ENCODE data around the gene PHOX2B. TPM values are rescaled to one million over a fixed set of nuclear protein-coding genes. Genes with fewer than 3 reads are reported as not detected.

Gene PHOX2B
- total and polyA plus RNA-seq, 2 of the 8 experiments (the other 6 are each of a cell fraction or from before 2014, with no cell fraction given) = not detected

- TF ChIP-seq RNF2 (IDR thresholded peaks at IDR 0.05; ENCODE audit: borderline replicate concordance, low read depth, low read length, missing control alignments, poor library complexity, severe bottlenecking) (no peak), CHD7 (IDR thresholded peaks at IDR 0.05; ENCODE audit: insufficient replicate concordance, low read length) (no peak), CBX8 (IDR thresholded peaks at IDR 0.05; ENCODE audit: borderline replicate concordance, low read depth, low read length) (no peak), CTBP2 (IDR thresholded peaks at IDR 0.05; ENCODE audit: borderline replicate concordance, insufficient read depth, insufficient read length, low read length) (no peak), BRCA1 (IDR thresholded peaks at IDR 0.05; ENCODE audit: low read depth, low read length) (no peak), ZNF274 (IDR thresholded peaks at IDR 0.05; ENCODE audit: borderline replicate concordance, extremely low read depth, low read length) (no peak), EP300 (IDR thresholded peaks at IDR 0.05; ENCODE audit: borderline replicate concordance in 1 of 2, low read depth in 2 of 2, low read length in 2 of 2) (no peak), BCL11A (IDR thresholded peaks at IDR 0.05; ENCODE audit: low read depth in 2 of 2, low read length in 2 of 2) (no peak), SP2 (IDR thresholded peaks at IDR 0.05; ENCODE audit: low read length) (no peak)
Measured at GRCh38 chr4:41718907-41719306, 29.6 kb downstream of the PHOX2B start (continued).
